Choroid plexus epithelial cell (primary cell): Measurements from ENCODE around the gene PNKP.

ENCODE experiments used
- DNase-seq: peaks from one replicate; pipeline ENCODE4 v3.0.0-alpha.2; 2010; ENCODE audit warnings: low read depth
- H3K4me3 ChIP-seq: 2 replicates; pipeline ENCODE4 v1.5.1; 2011; ENCODE audit warnings: low read depth, mild to moderate bottlenecking, control low read depth, low read length, moderate library complexity
- CTCF ChIP-seq: conservative IDR thresholded peaks from 2 replicates; pipeline ENCODE4 v1.5.1; 2011; ENCODE audit warnings: low read depth, mild to moderate bottlenecking, control low read depth, inconsistent platforms, low read length, moderate library complexity

PNKP gene

GRCh38 chr19:49883094-49883493 is 15.7 kb upstream of the PNKP start:
- no peak for DNase-seq
- no peak for TF ChIP-seq CTCF
- no peak overlapping the region for H3K4me3 ChIP-seq

GRCh38 chr19:49882643-49883042 is 15.3 kb upstream of the PNKP start:
- H3K4me3 ChIP-seq, result no peak overlapping the region
- DNase-seq, result no peak
- TF ChIP-seq CTCF, result no peak

- no peak for TF ChIP-seq CTCF
- H3K4me3 ChIP-seq, result no peak overlapping the region
- no peak for DNase-seq
Observed at GRCh38 chr19:49881672-49882394, 14.5 kb upstream of the PNKP start.

- TF ChIP-seq CTCF, result no peak
- DNase-seq, result no peak
- H3K4me3 ChIP-seq, result no peak overlapping the region
Observed at GRCh38 chr19:49881186-49881585, 13.8 kb upstream of the PNKP start.

- no peak overlapping the region for H3K4me3 ChIP-seq
- no peak for DNase-seq
- no peak for TF ChIP-seq CTCF
Observed at GRCh38 chr19:49880162-49880869, 12.9 kb upstream of the PNKP start.

- H3K4me3 ChIP-seq, result no peak overlapping the region
- TF ChIP-seq CTCF, result no peak
- no peak for DNase-seq
Observed at GRCh38 chr19:49879243-49879963, 12.0 kb upstream of the PNKP start.

GRCh38 chr19:49878744-49879070 is 11.3 kb upstream of the PNKP start:
- no peak for TF ChIP-seq CTCF
- no peak for DNase-seq
- no peak overlapping the region for H3K4me3 ChIP-seq
